Measurements from ENCODE around the gene MRC2.

GRCh38 chr17:62628831-62629555 is 1.5 kb downstream of the MRC2 start:
- TF ChIP-seq EZH2phosphoT487 (IDR thresholded peaks at IDR 0.05; ENCODE audit: insufficient read depth, low read depth), result no peak
- no peak for TF ChIP-seq EZH2 (IDR thresholded peaks at IDR 0.05; ENCODE audit: insufficient read depth, poor library complexity, severe bottlenecking)

Data from GM23248 (cell line).